NCI-H526 treated with DMSO at 0.1 percent for 48 hours (cell line): ENCODE measurements around the gene MYO5C.
"Not testable (repeated sequence)": the region's sequence is repeated elsewhere in the genome, so short reads cannot be mapped to it uniquely, and the experiment has no call there.

Experiments
- DNase-seq: peaks from one replicate; lab custom pipeline; 2025; lab: John Stamatoyannopoulos, UW

MYO5C gene

GRCh38 chr15:52204657-52205056, 90.9 kb downstream of the MYO5C start:
- DNase-seq, result no peak

GRCh38 chr15:52200831-52201365, 94.7 kb downstream of the MYO5C start:
- no peak for DNase-seq

- DNase-seq, result no peak
Measured at GRCh38 chr15:52199271-52199670, 96.3 kb downstream of the MYO5C start.

- DNase-seq, result no peak
Measured at GRCh38 chr15:52196891-52197290, 98.7 kb downstream of the MYO5C start.

GRCh38 chr15:52193791-52194190, 101.8 kb downstream of the MYO5C start:
- DNase-seq, result no peak

GRCh38 chr15:52193321-52193720, 102.3 kb downstream of the MYO5C start:
- no peak for DNase-seq

GRCh38 chr15:52191207-52191606, 104.4 kb downstream of the MYO5C start, which contains the start of gene GNB5:
Gene GNB5, minus strand, starts transcription at chr15:52191392. Its CDS starts 6,716 bp downstream, at chr15:52184676.
- DNase-seq, result no peak

- no peak for DNase-seq
Measured at GRCh38 chr15:52186651-52187486, 108.7 kb downstream of the MYO5C start.

- no peak for DNase-seq
Measured at GRCh38 chr15:52185151-52185561, 110.4 kb downstream of the MYO5C start.

GRCh38 chr15:52184721-52185120, 110.9 kb downstream of the MYO5C start:
- DNase-seq, result no peak

GRCh38 chr15:52183562-52184173, 111.9 kb downstream of the MYO5C start:
- DNase-seq, result peak; percentile 2

GRCh38 chr15:52181938-52182780, 113.4 kb downstream of the MYO5C start:
- no peak for DNase-seq

- DNase-seq, result no peak
Measured at GRCh38 chr15:52180851-52181450, 114.7 kb downstream of the MYO5C start.

GRCh38 chr15:52180196-52180835, 115.3 kb downstream of the MYO5C start:
- no peak for DNase-seq

- peak; percentile 76 for DNase-seq
Measured at GRCh38 chr15:52179278-52180195, 116.1 kb downstream of the MYO5C start.

- DNase-seq, result no peak
Measured at GRCh38 chr15:52178765-52179164, 116.8 kb downstream of the MYO5C start.

- DNase-seq, result no peak
Measured at GRCh38 chr15:52172869-52173268, 122.7 kb downstream of the MYO5C start.

- no peak for DNase-seq
Measured at GRCh38 chr15:52171807-52172206, 123.8 kb downstream of the MYO5C start.

- DNase-seq, result no peak
Measured at GRCh38 chr15:52171386-52171785, 124.2 kb downstream of the MYO5C start.

GRCh38 chr15:52170199-52170598, 125.4 kb downstream of the MYO5C start:
- not testable (repeated sequence) for DNase-seq
